HepG2 (cell line): ENCODE data around the gene DMXL1. TPM values are rescaled to one million over a fixed set of nuclear protein-coding genes. Genes with fewer than 3 reads are reported as not detected.

ENCODE experiments used
- ATAC-seq: fragments of 200-7000 bp; cut with Tn5 transposase; 3 replicates; pipeline ENCODE4 v1.9.1; 2020; ENCODE audit warnings: mild to moderate bottlenecking, moderate library complexity
- BruUV-seq: library from RNA; stranded (reverse); fragments of 400-500 nt; replicated peaks from 2 replicates; lab custom pipeline; 2021; lab: Mats Ljungman, UMichigan
- CTCF ChIA-PET: fragments of 300-600 bp; formaldehyde crosslinking; extraction: SDS; loops from one replicate; lab custom pipeline; 2021; ENCODE audit warnings: low total read pairs, inconsistent platforms, low intra/inter-chr PET ratio; lab: Yijun Ruan, JAX
- POLR2A ChIA-PET: fragments of 350-600 bp; sonication (Branson Sonifier 250); formaldehyde crosslinking; loops from one replicate; lab custom pipeline; 2020; ENCODE audit warnings: antibody characterized with exemption, inconsistent platforms; lab: Yijun Ruan, JAX
- DNase-seq: peaks from one replicate; pipeline ENCODE4 v3.0.0-alpha.2; 2015; ENCODE audit warnings: low spot score
- FAIRE-seq: peaks from 3 replicates; lab custom pipeline; 2011; peaks lifted over from hg19 to GRCh38; lab: Jason Lieb, UNC
- H2AFZ ChIP-seq: one replicate; pipeline ENCODE4 v1.6.1; 2011; ENCODE audit warnings: low read length, inconsistent platforms
- H3K27ac ChIP-seq: fragments of 300-600 bp; 3 replicates; pipeline ENCODE4 v1.8.0; 2011; ENCODE audit warnings: mixed run types, mild to moderate bottlenecking, mixed read lengths, low read length, inconsistent platforms; ENCODE audit not compliant: insufficient read depth; ENCODE audit errors: extremely low read length
- H3K27me3 ChIP-seq, 2 experiments: fragments of 200-600 bp in 1 of 2; 2 replicates in 1 of 2; 3 replicates in 1 of 2; pipeline versions ENCODE4 v1.6.0 to v1.8.0; 2011; ENCODE audit warnings: low read length in 2 of 2, mild to moderate bottlenecking in 2 of 2, moderate library complexity in 2 of 2, inconsistent platforms in 1 of 2; ENCODE audit not compliant: insufficient read depth in 2 of 2, control insufficient read depth in 1 of 2
- H3K36me3 ChIP-seq, 2 experiments: fragments of 200-600 bp in 1 of 2; replicated peaks in 1 of 2; 2 replicates in 1 of 2; 3 replicates in 1 of 2; pipeline versions ENCODE4 v1.5.1 to v1.8.0; 2011; ENCODE audit warnings: low read length in 2 of 2, inconsistent platforms in 1 of 2; ENCODE audit not compliant: insufficient read depth in 2 of 2, control insufficient read depth in 1 of 2
- H3K4me1 ChIP-seq: 2 replicates; pipeline ENCODE4 v1.5.1; 2012; ENCODE audit warnings: low read length, inconsistent platforms; ENCODE audit not compliant: insufficient read depth
- H3K4me2 ChIP-seq: 2 replicates; pipeline ENCODE4 v1.6.0; 2011; ENCODE audit warnings: low read depth, low read length, inconsistent platforms
- H3K4me3 ChIP-seq, 3 experiments: fragments of 200-600 bp in 1 of 3; sonication (generic), shearing (Covaris generic) in 1 of 3; replicated peaks in 1 of 3; 2 replicates each; pipeline ENCODE4 v1.5.1; 2011 to 2016; ENCODE audit warnings: low read length in 3 of 3, inconsistent platforms in 2 of 3, low read depth in 2 of 3, mild to moderate bottlenecking in 2 of 3, control low read depth in 1 of 3, mixed read lengths in 1 of 3; ENCODE audit not compliant: insufficient read depth in 1 of 3
- H3K79me2 ChIP-seq: one replicate; pipeline ENCODE4 v1.6.1; 2011; ENCODE audit warnings: low read length, inconsistent platforms; ENCODE audit not compliant: insufficient read depth
- H3K9ac ChIP-seq: 2 replicates; pipeline ENCODE4 v1.6.0; 2011; ENCODE audit warnings: mild to moderate bottlenecking, low read depth, low read length, inconsistent platforms; ENCODE audit not compliant: insufficient read depth
- H3K9me3 ChIP-seq: 2 replicates; pipeline ENCODE4 v1.5.1; 2012; ENCODE audit warnings: mild to moderate bottlenecking, low read length
- H4K20me1 ChIP-seq: 2 replicates; pipeline ENCODE4 v1.6.0; 2011; ENCODE audit warnings: inconsistent platforms, mild to moderate bottlenecking, low read length, moderate library complexity; ENCODE audit not compliant: insufficient read depth
- IRF2 ChIP-seq: IDR thresholded peaks from 2 replicates; pipeline ENCODE4 v1.6.1; 2018; ENCODE audit warnings: missing genetic modification reagents, missing compliant biosample characterization
- JARID2 ChIP-seq: sonication (generic); formaldehyde crosslinking; IDR thresholded peaks from 2 replicates; pipeline ENCODE4 v1.8.1; 2023; ENCODE audit warnings: missing genetic modification reagents, inconsistent platforms; ENCODE audit not compliant: insufficient replicate concordance
- NFRKB ChIP-seq: fragments of 450-650 bp; IDR thresholded peaks from 2 replicates; pipeline ENCODE4 v1.6.1; 2017
- REL ChIP-seq: sonication (generic); formaldehyde crosslinking; conservative IDR thresholded peaks from 2 replicates; pipeline ENCODE4 v1.8.0; 2022; ENCODE audit warnings: mild to moderate bottlenecking, missing genetic modification reagents, moderate library complexity
- RFXANK ChIP-seq: IDR thresholded peaks from 2 replicates; pipeline ENCODE4 v1.6.1; 2016
- SRSF9 ChIP-seq: fragments of 200-400 bp; formaldehyde crosslinking; IDR thresholded peaks from 2 replicates; pipeline ENCODE4 v1.6.1; 2018; ENCODE audit warnings: borderline replicate concordance, mild to moderate bottlenecking, low read depth, low read length; ENCODE audit not compliant: insufficient read depth, poor library complexity, severe bottlenecking
- ZBTB8A ChIP-seq: sonication (generic); formaldehyde crosslinking; IDR thresholded peaks from 2 replicates; pipeline ENCODE4 v1.4.0; 2020; ENCODE audit warnings: mild to moderate bottlenecking, low read depth, missing genetic modification reagents, borderline replicate concordance
- ZNF350 ChIP-seq: sonication (generic); formaldehyde crosslinking; IDR thresholded peaks from 2 replicates; pipeline ENCODE4 v1.4.0; 2020; ENCODE audit warnings: mild to moderate bottlenecking, low read depth, missing genetic modification reagents, borderline replicate concordance
- ZNF83 ChIP-seq: sonication (generic); formaldehyde crosslinking; IDR thresholded peaks from 2 replicates; pipeline ENCODE4 v1.4.0; 2020; ENCODE audit warnings: missing genetic modification reagents, mild to moderate bottlenecking, borderline replicate concordance
- ZSCAN22 ChIP-seq: sonication (generic); formaldehyde crosslinking; IDR thresholded peaks from 2 replicates; pipeline ENCODE4 v1.4.0; 2020; ENCODE audit warnings: mild to moderate bottlenecking, missing genetic modification reagents
- WGBS: methylation state at CpG from one replicate; pipeline ENCODE4 v1.1.6; 2017; ENCODE audit warnings: low lambda C conversion rate; 5-methylcytosine and 5-hydroxymethylcytosine counted together
- in situ Hi-C: cut with HindIII; loops from 2 replicates; pipeline ENCODE4 v1.10.0; 2017; ENCODE audit warnings: low pct_unique_long_range_greater_than_20kb; ENCODE audit not compliant: extremely low pct_ligation_motif_present
- intact Hi-C: fragments of 100-400 bp; cut with micrococcal nuclease; formaldehyde crosslinking; loops from one replicate; pipeline ENCODE4 v1.10.0; 2022; ENCODE audit not compliant: unreplicated experiment
- polyA plus RNA-seq, 8 experiments: library from polyadenylated mRNA; depleted of rRNA in 3 of 8; stranded (reverse) in 7 of 8; unstranded in 1 of 8; fragments of >200 nt; fragmentation: Illumina TruSeq in 4 of 8; extraction: Trizol in 4 of 8; gene quantifications; 2 replicates each; pipeline versions ENCODE4 v1.2.1 to v1.2.3, GENCODE V29; 2011 to 2016; ENCODE audit warnings: low read depth in 4 of 8, missing spikeins in 1 of 8, mixed read lengths in 1 of 8; ENCODE audit not compliant: insufficient read depth in 1 of 8
- total RNA-seq, 5 experiments: library from RNA; depleted of rRNA; stranded (reverse); fragments of >200 nt; fragmentation: Illumina TruSeq; extraction: Trizol; gene quantifications; 2 replicates each; pipeline ENCODE4 v1.2.3, GENCODE V29; 2016; ENCODE audit warnings: low read depth in 1 of 5
- TF ChIP-seq, protein P1 (sequence below): sonication (generic); formaldehyde crosslinking; IDR thresholded peaks from 2 replicates; pipeline ENCODE4 v1.5.1; 2020; ENCODE audit warnings: mild to moderate bottlenecking, missing genetic modification reagents, moderate library complexity
- TF ChIP-seq, protein P2 (sequence below), 2 experiments: IDR thresholded peaks; 2 replicates each; pipeline ENCODE4 v1.6.1; 2011 to 2012; ENCODE audit warnings: low read length in 2 of 2, borderline replicate concordance in 1 of 2, low read depth in 1 of 2, mild to moderate bottlenecking in 1 of 2, moderate library complexity in 1 of 2
- TF ChIP-seq, protein P3 (sequence below): sonication (generic); formaldehyde crosslinking; IDR thresholded peaks from 2 replicates; pipeline ENCODE4 v1.8.0; 2022; ENCODE audit warnings: missing genetic modification reagents, mild to moderate bottlenecking, moderate library complexity, borderline replicate concordance

DMXL1 gene
- total and polyA plus RNA-seq, 2 of the 13 experiments (the other 11 are each of a cell fraction or from before 2014, with no cell fraction given): 6.9 to 18.6 TPM

DNA sequence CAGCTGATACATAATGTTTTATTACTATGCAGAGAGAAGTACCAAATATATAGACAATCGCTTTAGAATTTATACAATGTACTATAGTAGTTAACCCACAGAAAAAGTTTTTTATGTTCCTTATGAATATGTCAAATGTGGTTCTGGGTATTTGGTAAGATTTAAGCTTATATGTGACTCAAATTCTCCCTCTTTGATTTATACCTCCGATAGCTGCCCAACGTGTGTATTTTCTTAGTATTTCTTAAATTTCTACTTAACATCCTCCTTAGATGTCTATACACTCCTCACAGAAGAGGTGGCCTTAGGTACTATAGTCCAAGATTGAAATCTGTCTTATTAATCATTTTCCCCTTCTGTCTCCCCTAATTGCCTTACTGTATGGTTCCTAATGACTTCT, 146.3 kb downstream of the DMXL1 start:
- Histone ChIP-seq H3K9ac (no peak overlapping the region), H3K9me3 (no peaks in the 10 kb centered on the region), H4K20me1 (no peaks in the 10 kb centered on the region), H3K27me3 (no peaks in the 10 kb centered on the region), H3K27ac (no peak overlapping the region), H2AFZ (no peak overlapping the region), H3K4me2 (no peak overlapping the region), H3K4me3 (no peak overlapping the region), H3K79me2 (no peaks in the 10 kb centered on the region), H3K36me3 (no peaks in the 10 kb centered on the region; a peak in 2 of 5 replicates), H3K4me1 (peaks cover 7% of the 10 kb centered on the region)
- in situ Hi-C loops (no loop called here), intact Hi-C loops (loop anchor here (5.0 kb wide), 1 partner anchor 85 kb away; no protein-coding TSS in a partner anchor)
- CTCF ChIA-PET: no interaction called here
- TF ChIP-seq, protein P1, sequence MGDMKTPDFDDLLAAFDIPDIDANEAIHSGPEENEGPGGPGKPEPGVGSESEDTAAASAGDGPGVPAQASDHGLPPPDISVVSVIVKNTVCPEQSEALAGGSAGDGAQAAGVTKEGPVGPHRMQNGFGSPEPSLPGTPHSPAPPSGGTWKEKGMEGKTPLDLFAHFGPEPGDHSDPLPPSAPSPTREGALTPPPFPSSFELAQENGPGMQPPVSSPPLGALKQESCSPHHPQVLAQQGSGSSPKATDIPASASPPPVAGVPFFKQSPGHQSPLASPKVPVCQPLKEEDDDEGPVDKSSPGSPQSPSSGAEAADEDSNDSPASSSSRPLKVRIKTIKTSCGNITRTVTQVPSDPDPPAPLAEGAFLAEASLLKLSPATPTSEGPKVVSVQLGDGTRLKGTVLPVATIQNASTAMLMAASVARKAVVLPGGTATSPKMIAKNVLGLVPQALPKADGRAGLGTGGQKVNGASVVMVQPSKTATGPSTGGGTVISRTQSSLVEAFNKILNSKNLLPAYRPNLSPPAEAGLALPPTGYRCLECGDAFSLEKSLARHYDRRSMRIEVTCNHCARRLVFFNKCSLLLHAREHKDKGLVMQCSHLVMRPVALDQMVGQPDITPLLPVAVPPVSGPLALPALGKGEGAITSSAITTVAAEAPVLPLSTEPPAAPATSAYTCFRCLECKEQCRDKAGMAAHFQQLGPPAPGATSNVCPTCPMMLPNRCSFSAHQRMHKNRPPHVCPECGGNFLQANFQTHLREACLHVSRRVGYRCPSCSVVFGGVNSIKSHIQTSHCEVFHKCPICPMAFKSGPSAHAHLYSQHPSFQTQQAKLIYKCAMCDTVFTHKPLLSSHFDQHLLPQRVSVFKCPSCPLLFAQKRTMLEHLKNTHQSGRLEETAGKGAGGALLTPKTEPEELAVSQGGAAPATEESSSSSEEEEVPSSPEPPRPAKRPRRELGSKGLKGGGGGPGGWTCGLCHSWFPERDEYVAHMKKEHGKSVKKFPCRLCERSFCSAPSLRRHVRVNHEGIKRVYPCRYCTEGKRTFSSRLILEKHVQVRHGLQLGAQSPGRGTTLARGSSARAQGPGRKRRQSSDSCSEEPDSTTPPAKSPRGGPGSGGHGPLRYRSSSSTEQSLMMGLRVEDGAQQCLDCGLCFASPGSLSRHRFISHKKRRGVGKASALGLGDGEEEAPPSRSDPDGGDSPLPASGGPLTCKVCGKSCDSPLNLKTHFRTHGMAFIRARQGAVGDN (CRISPR knock-in tag): no peak
- no peak for TF ChIP-seq JARID2 (CRISPR knock-in tag)
- no peak for TF ChIP-seq IRF2 (CRISPR knock-in tag)
- no peak for TF ChIP-seq ZNF83 (CRISPR knock-in tag)
- no peak for TF ChIP-seq REL (CRISPR knock-in tag)
- no peak for TF ChIP-seq ZBTB8A (CRISPR knock-in tag)
- TF ChIP-seq ZSCAN22 (CRISPR knock-in tag): no peak
- TF ChIP-seq RFXANK (CRISPR knock-in tag): no peak
- TF ChIP-seq, protein P2, sequence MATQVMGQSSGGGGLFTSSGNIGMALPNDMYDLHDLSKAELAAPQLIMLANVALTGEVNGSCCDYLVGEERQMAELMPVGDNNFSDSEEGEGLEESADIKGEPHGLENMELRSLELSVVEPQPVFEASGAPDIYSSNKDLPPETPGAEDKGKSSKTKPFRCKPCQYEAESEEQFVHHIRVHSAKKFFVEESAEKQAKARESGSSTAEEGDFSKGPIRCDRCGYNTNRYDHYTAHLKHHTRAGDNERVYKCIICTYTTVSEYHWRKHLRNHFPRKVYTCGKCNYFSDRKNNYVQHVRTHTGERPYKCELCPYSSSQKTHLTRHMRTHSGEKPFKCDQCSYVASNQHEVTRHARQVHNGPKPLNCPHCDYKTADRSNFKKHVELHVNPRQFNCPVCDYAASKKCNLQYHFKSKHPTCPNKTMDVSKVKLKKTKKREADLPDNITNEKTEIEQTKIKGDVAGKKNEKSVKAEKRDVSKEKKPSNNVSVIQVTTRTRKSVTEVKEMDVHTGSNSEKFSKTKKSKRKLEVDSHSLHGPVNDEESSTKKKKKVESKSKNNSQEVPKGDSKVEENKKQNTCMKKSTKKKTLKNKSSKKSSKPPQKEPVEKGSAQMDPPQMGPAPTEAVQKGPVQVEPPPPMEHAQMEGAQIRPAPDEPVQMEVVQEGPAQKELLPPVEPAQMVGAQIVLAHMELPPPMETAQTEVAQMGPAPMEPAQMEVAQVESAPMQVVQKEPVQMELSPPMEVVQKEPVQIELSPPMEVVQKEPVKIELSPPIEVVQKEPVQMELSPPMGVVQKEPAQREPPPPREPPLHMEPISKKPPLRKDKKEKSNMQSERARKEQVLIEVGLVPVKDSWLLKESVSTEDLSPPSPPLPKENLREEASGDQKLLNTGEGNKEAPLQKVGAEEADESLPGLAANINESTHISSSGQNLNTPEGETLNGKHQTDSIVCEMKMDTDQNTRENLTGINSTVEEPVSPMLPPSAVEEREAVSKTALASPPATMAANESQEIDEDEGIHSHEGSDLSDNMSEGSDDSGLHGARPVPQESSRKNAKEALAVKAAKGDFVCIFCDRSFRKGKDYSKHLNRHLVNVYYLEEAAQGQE (IDR thresholded peaks at IDR 0.05; ENCODE audit: borderline replicate concordance in 1 of 2, low read depth in 1 of 2, low read length in 2 of 2): no peak
- TF ChIP-seq, protein P3, sequence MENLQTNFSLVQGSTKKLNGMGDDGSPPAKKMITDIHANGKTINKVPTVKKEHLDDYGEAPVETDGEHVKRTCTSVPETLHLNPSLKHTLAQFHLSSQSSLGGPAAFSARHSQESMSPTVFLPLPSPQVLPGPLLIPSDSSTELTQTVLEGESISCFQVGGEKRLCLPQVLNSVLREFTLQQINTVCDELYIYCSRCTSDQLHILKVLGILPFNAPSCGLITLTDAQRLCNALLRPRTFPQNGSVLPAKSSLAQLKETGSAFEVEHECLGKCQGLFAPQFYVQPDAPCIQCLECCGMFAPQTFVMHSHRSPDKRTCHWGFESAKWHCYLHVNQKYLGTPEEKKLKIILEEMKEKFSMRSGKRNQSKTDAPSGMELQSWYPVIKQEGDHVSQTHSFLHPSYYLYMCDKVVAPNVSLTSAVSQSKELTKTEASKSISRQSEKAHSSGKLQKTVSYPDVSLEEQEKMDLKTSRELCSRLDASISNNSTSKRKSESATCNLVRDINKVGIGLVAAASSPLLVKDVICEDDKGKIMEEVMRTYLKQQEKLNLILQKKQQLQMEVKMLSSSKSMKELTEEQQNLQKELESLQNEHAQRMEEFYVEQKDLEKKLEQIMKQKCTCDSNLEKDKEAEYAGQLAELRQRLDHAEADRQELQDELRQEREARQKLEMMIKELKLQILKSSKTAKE (CRISPR knock-in tag): no peak
- no peak for TF ChIP-seq ZNF350 (CRISPR knock-in tag)
- no peak for TF ChIP-seq SRSF9
- TF ChIP-seq NFRKB: no peak
- FAIRE-seq (no peak), DNase-seq (no peak), ATAC-seq (no peak)
- POLR2A ChIA-PET: no interaction called here
- 98% methylated on average over 3 of the region's 3 CpGs for WGBS
- BruUV-seq: no TSS peak
